Peyer's patch (tissue), 4 donors: ENCODE measurements around the gene GPR158.

Source experiments
- CTCF ChIP-seq, 6 experiments: fragments of 450-650 bp in 4 of 6; fragments of 200-600 bp in 2 of 6; sonication (generic) in 1 of 6; IDR thresholded peaks; one replicate each; pipeline ENCODE4 v1.5.1; 2017 to 2019; ENCODE audit warnings: antibody characterized with exemption in 6 of 6, mild to moderate bottlenecking in 3 of 6, moderate library complexity in 1 of 6
- POLR2A ChIP-seq, 2 donors: fragments of 450-650 bp; IDR thresholded peaks; one replicate each; pipeline ENCODE4 v1.5.1; 2017; ENCODE audit warnings: antibody characterized with exemption in 2 of 2, mild to moderate bottlenecking in 2 of 2, moderate library complexity in 2 of 2

- TF ChIP-seq CTCF (IDR thresholded peaks at IDR 0.05) (no peak), POLR2A (IDR thresholded peaks at IDR 0.05) (no peak)
Observed at GRCh38 chr10:25600651-25601050, 425.9 kb downstream of the GPR158 start.
